Thyroid gland (tissue), 4 donors: ENCODE measurements around the gene MRC2. TPM values are rescaled to one million over a fixed set of nuclear protein-coding genes. Genes with fewer than 3 reads are reported as not detected.

Experiments used
- DNase-seq, 2 donors: peaks; one replicate each; pipeline ENCODE4 v3.0.0-alpha.2; 2019
- H3K27ac ChIP-seq, 3 donors: fragments of 200-600 bp; sonication (generic); 1 replicate in 2 of 3; 2 replicates in 1 of 3; pipeline ENCODE4 v1.5.1; 2016 to 2019; ENCODE audit warnings: mild to moderate bottlenecking in 1 of 3, moderate library complexity in 1 of 3
- H3K27me3 ChIP-seq: fragments of 200-600 bp; sonication (generic); one replicate; pipeline ENCODE4 v1.5.1; 2019
- H3K36me3 ChIP-seq, 2 donors: fragments of 200-600 bp; sonication (generic); one replicate each; pipeline ENCODE4 v1.5.1; 2016 to 2019
- H3K4me1 ChIP-seq, 2 donors: fragments of 200-600 bp; sonication (generic); one replicate each; pipeline ENCODE4 v1.5.1; 2017 to 2019
- H3K4me3 ChIP-seq, 3 donors: fragments of 200-600 bp; sonication (generic); replicated peaks in 1 of 3; 1 replicate in 2 of 3; 2 replicates in 1 of 3; pipeline ENCODE4 v1.5.1; 2016; ENCODE audit warnings: mild to moderate bottlenecking in 1 of 3
- H3K9me3 ChIP-seq: fragments of 200-600 bp; sonication (generic); one replicate; pipeline ENCODE4 v1.5.1; 2017
- CTCF ChIP-seq, 6 experiments: fragments of 200-600 bp in 3 of 6; fragments of 450-650 bp in 3 of 6; sonication (generic) in 3 of 6; IDR thresholded peaks; one replicate each; pipeline ENCODE4 v1.5.1; 2016 to 2019; ENCODE audit warnings: antibody characterized with exemption in 6 of 6, mild to moderate bottlenecking in 2 of 6, inconsistent platforms in 1 of 6, moderate library complexity in 1 of 6
- POLR2A ChIP-seq, 2 donors: fragments of 450-650 bp; IDR thresholded peaks; one replicate each; pipeline ENCODE4 v1.6.1; 2017; ENCODE audit warnings: antibody characterized with exemption in 2 of 2, mild to moderate bottlenecking in 2 of 2, moderate library complexity in 1 of 2
- WGBS, 2 donors: methylation state at CpG; one replicate each; pipeline ENCODE4 v1.1.5; 2017; 5-methylcytosine and 5-hydroxymethylcytosine counted together
- intact Hi-C: fragments of 100-400 bp; cut with DNase I; formaldehyde crosslinking; loops from one replicate; pipeline ENCODE4 v1.15.1; 2023
- total RNA-seq, 4 donors: library from RNA; depleted of rRNA; stranded (reverse); fragments of >200 nt; gene quantifications; one replicate each; pipeline ENCODE4 v1.2.3, GENCODE V29; 2016

MRC2 gene
- total RNA-seq, 4 donors from 2014 or later: 7.9 to 15.2 (median 10.9) TPM

DNA sequence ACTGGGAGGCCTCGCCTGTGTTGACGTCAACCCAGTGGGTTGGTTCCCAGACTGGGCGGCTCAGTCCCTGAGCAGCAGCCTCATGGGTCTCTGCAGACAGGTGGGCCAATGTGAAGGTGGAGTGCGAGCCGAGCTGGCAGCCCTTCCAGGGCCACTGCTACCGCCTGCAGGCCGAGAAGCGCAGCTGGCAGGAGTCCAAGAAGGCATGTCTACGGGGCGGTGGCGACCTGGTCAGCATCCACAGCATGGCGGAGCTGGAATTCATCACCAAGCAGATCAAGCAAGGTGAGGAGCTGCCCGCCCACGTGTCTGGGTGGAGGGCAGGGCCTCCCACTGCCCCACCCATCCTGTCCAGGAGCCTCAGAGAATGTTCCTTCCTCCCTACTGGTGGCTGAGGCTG lies 44.1 kb downstream of the MRC2 start:
- no peak for TF ChIP-seq POLR2A (IDR thresholded peaks at IDR 0.05)
- no peak for TF ChIP-seq CTCF (IDR thresholded peaks at IDR 0.05)
- no peak overlapping the region for H3K27ac ChIP-seq
- no peak overlapping the region for H3K4me3 ChIP-seq
- no peaks in the 10 kb centered on the region for H3K36me3 ChIP-seq
- no peak for DNase-seq
- H3K9me3 ChIP-seq: no peaks in the 10 kb centered on the region
- intact Hi-C loops: no loop called here
- 66 to 69% methylated on average over 6 to 7 of the region's 14 CpGs for WGBS, 2 donors
- no peaks in the 10 kb centered on the region for H3K27me3 ChIP-seq
- no peaks in the 10 kb centered on the region for H3K4me1 ChIP-seq

DNA sequence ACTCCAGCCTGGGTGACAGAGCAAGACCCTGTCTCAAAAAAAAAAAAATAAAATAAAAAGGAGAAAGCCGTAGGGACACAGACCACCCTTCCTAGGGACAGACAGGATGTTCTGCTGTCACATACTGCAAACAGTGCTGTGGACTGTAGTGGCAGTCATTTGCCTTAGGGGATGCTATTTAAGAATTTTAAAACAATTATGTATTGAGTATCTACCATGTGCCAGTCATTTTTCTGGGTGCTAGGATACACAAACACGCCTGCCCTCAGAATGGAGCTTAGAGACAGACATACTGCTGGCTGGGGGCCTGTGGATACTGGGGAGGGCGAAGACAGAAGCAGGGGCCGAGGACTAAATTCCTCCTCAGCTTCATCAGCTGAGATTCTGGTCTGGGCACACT lies 45.5 kb downstream of the MRC2 start:
- no peak for TF ChIP-seq POLR2A (IDR thresholded peaks at IDR 0.05)
- TF ChIP-seq CTCF (IDR thresholded peaks at IDR 0.05): no peak
- Histone ChIP-seq H3K36me3 (no peaks in the 10 kb centered on the region), H3K4me1 (no peaks in the 10 kb centered on the region), H3K9me3 (no peaks in the 10 kb centered on the region), H3K27ac (no peak overlapping the region), H3K27me3 (no peaks in the 10 kb centered on the region), H3K4me3 (no peak overlapping the region)
- no peak for DNase-seq
- WGBS, 2 donors: 90 to 98% methylated on average over 4 of the region's 4 CpGs
- intact Hi-C loops: no loop called here

DNA sequence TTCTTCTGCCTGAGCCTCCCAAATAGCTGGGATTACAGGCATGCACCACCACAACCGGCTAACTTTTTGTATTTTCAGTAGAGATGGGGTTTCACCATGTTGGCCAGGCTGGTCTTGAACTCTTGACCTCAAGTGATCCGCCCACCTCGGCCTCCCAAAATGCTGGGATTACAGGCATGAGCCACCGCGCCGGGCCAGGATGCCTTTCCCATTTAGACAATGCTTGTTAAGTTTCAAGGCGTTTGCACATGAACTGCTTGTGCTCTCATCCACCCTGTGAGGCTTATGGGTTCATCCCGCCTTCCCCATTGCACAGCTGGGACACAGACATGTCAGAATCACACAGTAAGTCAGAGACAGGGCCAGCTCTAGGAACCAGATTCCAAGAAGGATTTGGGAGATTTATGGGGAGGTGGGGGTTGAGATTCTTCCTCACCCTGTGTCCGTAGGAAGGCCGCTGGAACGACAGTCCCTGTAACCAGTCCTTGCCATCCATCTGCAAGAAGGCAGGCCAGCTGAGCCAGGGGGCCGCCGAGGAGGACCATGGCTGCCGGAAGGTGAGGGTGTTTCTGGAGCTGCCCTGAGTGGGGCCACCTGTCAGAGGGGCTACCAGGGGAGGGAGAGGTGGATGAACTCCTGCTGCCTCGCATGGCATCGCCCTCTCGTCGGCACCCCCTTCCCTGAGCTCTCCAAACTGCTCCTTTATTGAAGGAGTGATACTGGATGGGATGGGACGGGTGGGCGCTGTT lies 46.3 kb downstream of the MRC2 start:
- Histone ChIP-seq H3K4me3 (no peak overlapping the region), H3K36me3 (no peaks in the 10 kb centered on the region), H3K27ac (no peak overlapping the region), H3K27me3 (no peaks in the 10 kb centered on the region), H3K4me1 (no peaks in the 10 kb centered on the region), H3K9me3 (no peaks in the 10 kb centered on the region)
- no peak for DNase-seq
- TF ChIP-seq CTCF (IDR thresholded peaks at IDR 0.05): no peak
- TF ChIP-seq POLR2A (IDR thresholded peaks at IDR 0.05): no peak
- 90 to 94% methylated on average over 15 to 20 of the region's 20 CpGs for WGBS, 2 donors
- intact Hi-C loops: no loop called here

DNA sequence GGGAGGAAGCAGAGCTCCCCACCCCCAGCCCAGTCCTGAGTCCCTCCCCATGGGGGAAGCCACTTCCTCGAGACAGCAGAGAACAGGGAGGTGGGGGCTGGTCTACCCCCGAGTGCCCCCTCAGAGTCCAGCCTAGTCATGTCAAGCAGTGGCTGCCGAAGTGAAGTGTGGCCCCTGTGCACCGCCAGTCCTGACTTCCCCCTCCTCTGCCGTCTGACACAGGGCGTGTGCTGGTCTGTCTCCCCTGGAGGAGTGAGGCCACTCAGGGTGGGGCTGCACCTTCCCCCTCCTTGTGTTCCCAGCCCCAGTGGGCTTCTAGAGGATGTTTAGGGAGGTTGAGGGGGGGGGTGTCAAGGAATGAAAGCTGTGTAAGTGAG lies 46.9 kb downstream of the MRC2 start:
- intact Hi-C loops: no loop called here

More for the DNA sequence above, 46.9 kb downstream of the MRC2 start:
- DNase-seq: no peak
- Histone ChIP-seq H3K27me3 (no peaks in the 10 kb centered on the region), H3K4me1 (no peaks in the 10 kb centered on the region), H3K9me3 (no peaks in the 10 kb centered on the region), H3K36me3 (no peaks in the 10 kb centered on the region), H3K27ac (no peak overlapping the region), H3K4me3 (no peak overlapping the region)
- 74 to 90% methylated on average over 2 to 3 of the region's 6 CpGs for WGBS, 2 donors
- TF ChIP-seq POLR2A (IDR thresholded peaks at IDR 0.05) (no peak), CTCF (IDR thresholded peaks at IDR 0.05) (no peak)
